Activated CD8-positive, alpha-beta T cell treated with anti-CD3 and anti-CD28 coated beads, Interleukin-2, amount 10 ng/mL, durations not matched to agents 7 days and 5 days (primary cell): Measurements from ENCODE around the gene SHB. TPM values are rescaled to one million over a fixed set of nuclear protein-coding genes. Genes with fewer than 3 reads are reported as not detected.

ENCODE experiments used
- ATAC-seq: fragments of 150-1000 bp; cut with Tn5 transposase; one replicate; pipeline ENCODE4 v1.10.0; 2021; ENCODE audit warnings: moderate library complexity
- CTCF ChIA-PET: fragments of 350-600 bp; sonication (Branson Sonifier 250); formaldehyde crosslinking; loops from one replicate; lab custom pipeline; 2021; ENCODE audit warnings: antibody characterized with exemption; lab: Charles Lee
- POLR2A ChIA-PET: fragments of 350-600 bp; sonication (Branson Sonifier 250); formaldehyde crosslinking; loops from one replicate; lab custom pipeline; 2021; ENCODE audit warnings: antibody characterized with exemption; lab: Charles Lee
- DNase-seq: peaks from one replicate; pipeline ENCODE4 v3.0.0-alpha.2; 2020
- H3K27ac Mint-ChIP-seq: one replicate; pipeline ENCODE4 v1.8.0; 2021; ENCODE audit warnings: mild to moderate bottlenecking, mixed read lengths
- H3K27me3 Mint-ChIP-seq: one replicate; pipeline ENCODE4 v1.8.0; 2021; ENCODE audit warnings: low read depth, mixed read lengths
- H3K36me3 Mint-ChIP-seq: one replicate; pipeline ENCODE4 v1.8.0; 2021; ENCODE audit warnings: low read depth, mixed read lengths
- H3K4me1 Mint-ChIP-seq: one replicate; pipeline ENCODE4 v1.8.0; 2021; ENCODE audit warnings: low read depth, mixed read lengths
- H3K4me3 Mint-ChIP-seq: one replicate; pipeline ENCODE4 v1.8.0; 2021; ENCODE audit warnings: mild to moderate bottlenecking, mixed read lengths
- H3K9me3 Mint-ChIP-seq: one replicate; pipeline ENCODE4 v1.8.0; 2022; ENCODE audit warnings: mixed read lengths; ENCODE audit not compliant: insufficient read depth
- total RNA-seq, 2 experiments: library from RNA; stranded (reverse); gene quantifications; one replicate each; pipeline ENCODE4 v1.2.3, GENCODE V29; 2021

The SHB gene
- total RNA-seq, 2 experiments from 2014 or later, result 0.57 to 0.58 TPM

DNA sequence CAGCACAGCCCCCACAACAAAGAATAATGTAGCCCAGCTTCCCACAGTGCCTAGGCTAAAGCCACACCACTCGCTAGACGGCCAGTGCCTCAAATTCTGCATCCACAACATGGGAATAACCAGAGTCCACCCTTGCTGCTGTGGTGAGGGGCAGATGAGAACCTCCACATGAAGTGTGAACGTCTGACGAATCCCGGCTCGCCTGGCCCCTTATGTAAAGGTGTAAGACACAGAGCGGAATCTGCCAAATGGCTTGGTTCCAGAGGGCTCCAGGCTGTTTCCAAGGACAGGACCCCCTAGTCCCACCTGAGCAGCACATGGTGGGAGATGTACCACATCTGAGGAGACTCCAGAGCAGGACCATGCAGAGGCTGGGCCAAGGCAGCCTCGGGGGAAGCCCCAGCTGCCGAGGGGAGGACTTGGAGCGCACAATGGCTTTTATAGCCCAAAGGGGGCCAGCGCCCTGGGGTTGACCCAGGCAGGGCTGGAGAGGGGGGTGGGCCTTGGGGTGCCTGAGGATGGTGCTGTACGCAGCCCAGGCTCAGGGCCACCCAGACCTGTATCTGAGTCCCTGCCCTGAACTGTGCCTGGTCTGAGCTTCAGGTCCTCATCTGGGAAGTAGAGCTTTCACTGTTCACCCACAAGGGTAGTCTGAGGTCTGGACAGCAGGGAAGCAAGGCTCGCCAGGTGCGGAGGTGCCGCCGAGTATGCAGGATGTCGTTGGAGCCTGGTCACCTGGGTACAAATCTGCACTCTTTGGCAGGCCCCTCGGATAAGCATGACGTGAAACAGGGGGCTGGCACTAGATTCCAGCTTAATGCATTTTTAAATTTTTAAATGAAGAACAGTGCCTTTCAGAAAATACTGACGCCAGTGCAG, 140.2 kb downstream of the SHB start:
- ATAC-seq, result no peak
- POLR2A ChIA-PET, result no interaction called here
- no peak overlapping the region for H3K27ac Mint-ChIP-seq
- no peak overlapping the region for H3K4me3 Mint-ChIP-seq
- H3K36me3 Mint-ChIP-seq, result no peaks in the 10 kb centered on the region
- CTCF ChIA-PET, result no interaction called here
- H3K9me3 Mint-ChIP-seq, result no peaks in the 10 kb centered on the region
- peaks cover 3% of the 10 kb centered on the region for H3K27me3 Mint-ChIP-seq
- no peak for DNase-seq
- H3K4me1 Mint-ChIP-seq, result peaks cover 4% of the 10 kb centered on the region

GRCh38 chr9:37927601-37928551, 141.2 kb downstream of the SHB start:
- Mint-ChIP-seq H3K36me3 (no peaks in the 10 kb centered on the region), H3K4me1 (peaks cover 4% of the 10 kb centered on the region), H3K27me3 (peaks cover 3% of the 10 kb centered on the region), H3K4me3 (no peak overlapping the region), H3K9me3 (no peaks in the 10 kb centered on the region), H3K27ac (no peak overlapping the region)
- ATAC-seq, result no peak
- no peak for DNase-seq
- ChIA-PET POLR2A (no interaction called here), CTCF (interaction anchor here (1.3 kb wide), 1 partner anchor 14 kb away, joined by 4 read pairs; no protein-coding TSS in a partner anchor)

GRCh38 chr9:37927132-37927531, 141.9 kb downstream of the SHB start:
- Mint-ChIP-seq H3K27me3 (peaks cover under 1% of the 10 kb centered on the region), H3K36me3 (no peaks in the 10 kb centered on the region), H3K4me3 (no peak overlapping the region), H3K27ac (no peak overlapping the region), H3K9me3 (no peaks in the 10 kb centered on the region), H3K4me1 (peaks cover 4% of the 10 kb centered on the region)
- ChIA-PET CTCF (interaction anchor here (1.3 kb wide), 1 partner anchor 13 kb away, joined by 4 read pairs; no protein-coding TSS in a partner anchor), POLR2A (no interaction called here)
- no peak for DNase-seq
- ATAC-seq, result no peak

DNA sequence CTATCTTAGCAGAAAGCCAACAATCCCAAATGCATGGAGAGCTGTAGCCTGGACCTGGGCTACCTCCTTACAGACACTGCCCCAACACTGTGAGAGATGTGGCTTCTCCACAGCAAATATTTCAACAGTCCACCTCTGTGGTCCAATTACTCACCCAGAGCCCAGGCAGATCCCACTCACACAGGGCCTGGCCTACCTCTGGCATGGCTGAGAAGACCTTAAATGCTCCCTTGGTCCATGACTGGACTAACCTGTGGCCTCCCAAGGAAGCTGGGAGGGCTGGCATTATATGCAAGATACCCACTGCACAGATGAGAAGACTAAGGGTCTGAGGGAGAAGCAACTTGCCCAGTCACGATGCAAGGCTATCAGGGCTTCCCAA, 142.3 kb downstream of the SHB start:
- ChIA-PET POLR2A (no interaction called here), CTCF (interaction anchor here (1.3 kb wide), 1 partner anchor 13 kb away, joined by 4 read pairs; no protein-coding TSS in a partner anchor)
- Mint-ChIP-seq H3K9me3 (no peaks in the 10 kb centered on the region), H3K4me1 (peaks cover 4% of the 10 kb centered on the region), H3K36me3 (no peaks in the 10 kb centered on the region), H3K4me3 (no peak overlapping the region), H3K27me3 (no peaks in the 10 kb centered on the region), H3K27ac (no peak overlapping the region)
- DNase-seq (no peak), ATAC-seq (no peak)

- Mint-ChIP-seq H3K9me3 (no peaks in the 10 kb centered on the region), H3K4me3 (no peak overlapping the region), H3K27me3 (no peaks in the 10 kb centered on the region), H3K4me1 (peaks cover 4% of the 10 kb centered on the region), H3K36me3 (no peaks in the 10 kb centered on the region), H3K27ac (no peak overlapping the region)
- POLR2A ChIA-PET, result no interaction called here
- ATAC-seq (no peak), DNase-seq (no peak)
- CTCF ChIA-PET, result interaction anchor here (1.1 to 1.3 kb wide), 2 partner anchors 12 kb away, joined by 4 read pairs; no protein-coding TSS in a partner anchor
These were observed 143.0 kb downstream of the SHB start for GRCh38 chr9:37925786-37926736.

GRCh38 chr9:37925006-37925405, 144.0 kb downstream of the SHB start:
- no peak overlapping the region for H3K27ac Mint-ChIP-seq
- H3K4me3 Mint-ChIP-seq, result no peak overlapping the region
- peaks cover 4% of the 10 kb centered on the region for H3K4me1 Mint-ChIP-seq
- no peaks in the 10 kb centered on the region for H3K9me3 Mint-ChIP-seq
- ATAC-seq, result no peak
- ChIA-PET CTCF (interaction anchor here (1.1 to 1.2 kb wide), 2 partner anchors 11 to 20 kb away, joined by 3 to 4 read pairs; no protein-coding TSS in a partner anchor), POLR2A (no interaction called here)
- H3K36me3 Mint-ChIP-seq, result no peaks in the 10 kb centered on the region
- no peak for DNase-seq
- H3K27me3 Mint-ChIP-seq, result no peaks in the 10 kb centered on the region

- DNase-seq, result no peak
- H3K4me3 Mint-ChIP-seq, result no peak overlapping the region
- POLR2A ChIA-PET, result no interaction called here
- H3K27me3 Mint-ChIP-seq, result no peaks in the 10 kb centered on the region
- H3K36me3 Mint-ChIP-seq, result no peaks in the 10 kb centered on the region
- H3K9me3 Mint-ChIP-seq, result no peaks in the 10 kb centered on the region
- ATAC-seq, result no peak
- peaks cover 4% of the 10 kb centered on the region for H3K4me1 Mint-ChIP-seq
- CTCF ChIA-PET, result interaction anchor here (1.1 to 1.2 kb wide), 2 partner anchors 10 to 20 kb away, joined by 3 to 4 read pairs; no protein-coding TSS in a partner anchor
- H3K27ac Mint-ChIP-seq, result no peak overlapping the region
These were observed 144.5 kb downstream of the SHB start for GRCh38 chr9:37924538-37924937.

DNA sequence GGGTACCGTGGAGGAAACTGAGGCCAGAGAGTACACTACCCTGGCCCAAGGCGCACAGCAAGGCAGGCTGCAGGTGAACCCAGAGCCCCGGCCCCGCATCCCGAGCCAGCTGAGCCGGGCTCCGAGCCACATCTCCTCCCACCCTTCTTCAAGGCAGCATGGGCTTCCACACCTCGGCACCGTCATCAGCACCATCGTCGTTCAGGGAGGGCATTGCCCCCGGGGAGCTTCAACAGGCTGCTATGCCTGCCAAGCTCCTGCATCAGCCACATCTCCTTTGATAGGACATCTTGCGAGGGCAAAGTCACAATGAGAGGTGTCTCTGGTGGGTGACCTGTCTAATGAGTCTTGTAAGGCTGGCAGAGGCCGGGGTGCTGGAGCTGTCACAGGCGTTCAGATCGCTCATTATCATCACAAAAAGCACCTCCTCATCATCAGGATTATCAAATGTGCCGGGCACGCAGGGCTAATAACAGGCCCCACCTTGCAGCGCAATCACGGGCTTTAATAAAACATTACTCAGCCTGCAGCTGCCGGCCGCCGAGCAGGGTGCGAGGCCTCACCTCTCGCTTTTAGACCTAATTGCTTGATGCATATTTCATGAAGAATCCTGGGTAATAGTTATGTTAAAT, 145.1 kb downstream of the SHB start:
- CTCF ChIA-PET, result interaction anchor here (1.1 to 1.2 kb wide), 2 partner anchors 10 to 19 kb away, joined by 3 read pairs; no protein-coding TSS in a partner anchor
- no peak overlapping the region for H3K27ac Mint-ChIP-seq

GRCh38 chr9:37923118-37923795, 145.8 kb downstream of the SHB start:
- DNase-seq (no peak), ATAC-seq (no peak)
- no peaks in the 10 kb centered on the region for H3K27me3 Mint-ChIP-seq
- no peaks in the 10 kb centered on the region for H3K36me3 Mint-ChIP-seq
- ChIA-PET CTCF (interaction anchor here (1.1 kb wide), 1 partner anchor 10 kb away, joined by 3 read pairs; no protein-coding TSS in a partner anchor), POLR2A (no interaction called here)
- H3K4me1 Mint-ChIP-seq, result peaks cover 4% of the 10 kb centered on the region
- no peak overlapping the region for H3K4me3 Mint-ChIP-seq
- no peak overlapping the region for H3K27ac Mint-ChIP-seq
- no peaks in the 10 kb centered on the region for H3K9me3 Mint-ChIP-seq

More for the DNA sequence above, 145.1 kb downstream of the SHB start:
- H3K27me3 Mint-ChIP-seq, result no peaks in the 10 kb centered on the region
- no peak for ATAC-seq
- POLR2A ChIA-PET, result no interaction called here
- no peak overlapping the region for H3K4me3 Mint-ChIP-seq
- H3K9me3 Mint-ChIP-seq, result no peaks in the 10 kb centered on the region
- peaks cover 4% of the 10 kb centered on the region for H3K4me1 Mint-ChIP-seq
- DNase-seq, result no peak
- no peaks in the 10 kb centered on the region for H3K36me3 Mint-ChIP-seq
